Measurements from ENCODE around the gene TRIM49D1.
"Not testable (repeated sequence)": the region's sequence is repeated elsewhere in the genome, so short reads cannot be mapped to it uniquely, and the experiment has no call there.

The TRIM49D1 gene, protein sequence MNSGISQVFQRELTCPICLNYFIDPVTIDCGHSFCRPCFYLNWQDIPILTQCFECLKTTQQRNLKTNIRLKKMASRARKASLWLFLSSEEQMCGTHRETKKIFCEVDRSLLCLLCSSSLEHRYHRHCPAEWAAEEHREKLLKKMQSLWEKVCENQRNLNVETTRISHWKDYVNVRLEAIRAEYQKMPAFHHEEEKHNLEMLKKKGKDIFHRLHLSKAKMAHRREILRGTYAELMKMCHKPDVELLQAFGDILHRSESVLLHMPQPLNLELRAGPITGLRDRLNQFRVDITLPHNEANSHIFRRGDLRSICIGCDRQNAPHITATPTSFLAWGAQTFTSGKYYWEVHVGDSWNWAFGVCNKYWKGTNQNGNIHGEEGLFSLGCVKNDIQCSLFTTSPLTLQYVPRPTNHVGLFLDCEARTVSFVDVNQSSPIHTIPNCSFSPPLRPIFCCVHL

DNA sequence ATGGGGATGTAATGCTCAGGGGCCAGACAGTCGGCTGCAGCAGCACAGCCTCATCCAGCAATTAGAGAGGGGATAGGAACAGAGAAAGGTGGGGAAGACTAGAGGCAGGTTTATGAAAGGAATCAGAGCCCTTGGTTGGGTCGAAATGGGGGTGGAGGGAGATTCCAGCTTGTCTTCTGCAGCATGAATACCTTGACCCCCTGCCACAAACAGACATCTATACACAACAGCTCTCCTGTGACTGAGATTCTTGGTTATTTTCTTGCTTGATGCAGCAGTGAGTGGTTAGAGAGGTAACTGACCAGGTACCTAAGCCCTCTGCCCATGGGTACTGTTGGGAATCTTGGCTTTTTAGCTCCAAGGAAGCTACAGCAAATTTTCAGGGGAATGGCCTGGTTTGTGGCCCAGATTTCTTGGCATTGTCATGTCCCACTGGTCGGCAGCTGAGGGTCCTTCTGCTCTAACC is at the start of gene TRIM49D1:
Gene TRIM49D1 (minus strand): TSS at position 51 of the 466 bp plus-strand sequence. CDS start 4,535 bp downstream, outside the sequence.
- no peak for DNase-seq (ENCODE audit: low read depth, low spot score)

DNA sequence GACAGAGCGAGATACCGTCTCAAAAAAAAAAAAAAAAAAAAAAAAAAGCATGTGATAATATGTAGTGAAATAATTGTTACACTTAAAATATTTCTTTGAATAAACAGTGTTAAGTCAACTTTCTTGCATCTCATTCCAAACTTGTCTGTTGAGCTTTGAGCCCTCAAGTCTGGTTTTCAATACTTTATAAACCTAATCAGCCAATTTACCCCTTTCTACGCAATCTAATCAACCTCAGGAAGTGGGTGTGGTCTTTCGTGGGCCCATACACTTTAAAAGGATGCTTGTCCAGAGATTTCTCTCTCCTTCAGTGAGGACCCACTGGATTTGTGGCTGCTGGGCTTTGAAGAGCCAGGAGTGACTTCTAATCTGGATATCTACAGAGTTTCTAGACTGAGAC is 43.7 kb upstream of the TRIM49D1 start, which contains the start of gene TRIM64:
Gene TRIM64 (plus strand): TSS at position 301 of the 400 bp plus-strand sequence. CDS start 2,467 bp downstream, outside the sequence.
- DNase-seq (ENCODE audit: low read depth, low spot score) = not testable (repeated sequence)

DNA sequence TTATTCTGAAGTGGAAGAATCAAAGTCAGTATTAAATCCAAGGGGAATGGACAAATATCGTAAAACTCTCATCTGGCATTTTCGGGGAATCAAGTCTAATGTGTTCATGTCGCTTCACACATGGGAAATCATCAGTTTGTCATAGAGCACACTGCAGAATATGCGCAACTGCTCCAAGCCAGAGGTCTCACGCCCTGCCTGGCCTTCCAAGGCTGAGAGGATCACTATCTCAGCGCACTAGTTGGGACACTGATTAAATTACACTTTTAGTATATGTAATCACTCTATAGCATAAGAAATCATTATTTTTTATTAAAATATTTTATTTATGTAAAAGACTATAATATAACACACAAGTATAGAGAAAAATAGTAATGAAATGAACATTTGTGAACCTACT is 38.8 kb upstream of the TRIM49D1 start:
- DNase-seq (ENCODE audit: low read depth, low spot score) = not testable (repeated sequence)

DNA sequence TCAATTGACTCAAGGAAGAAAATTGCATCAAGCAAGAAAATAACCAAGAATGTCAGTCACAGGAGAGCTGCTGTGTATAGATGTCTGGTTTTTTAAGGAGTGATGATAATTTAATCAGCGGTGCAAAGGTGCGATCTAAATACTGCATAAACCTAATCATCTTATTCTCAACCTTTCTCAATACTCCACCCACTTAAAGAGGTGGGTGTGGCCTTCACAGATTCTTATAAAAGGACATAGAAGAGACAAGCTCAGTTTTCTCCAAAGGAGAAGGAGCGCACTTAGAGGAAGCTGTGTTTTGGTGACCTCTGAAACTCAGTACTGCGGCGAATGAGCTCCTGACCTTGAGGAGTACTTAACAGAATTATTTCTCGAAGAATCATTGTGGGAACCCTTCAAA is 1.7 kb upstream of the TRIM49D1 start, which contains the start of gene TRIM49D2:
Gene TRIM49D2 (plus strand): TSS at position 301 of the 400 bp plus-strand sequence. CDS start 2,698 bp downstream, outside the sequence.
- DNase-seq (ENCODE audit: low read depth, low spot score) = not testable (repeated sequence)

DNA sequence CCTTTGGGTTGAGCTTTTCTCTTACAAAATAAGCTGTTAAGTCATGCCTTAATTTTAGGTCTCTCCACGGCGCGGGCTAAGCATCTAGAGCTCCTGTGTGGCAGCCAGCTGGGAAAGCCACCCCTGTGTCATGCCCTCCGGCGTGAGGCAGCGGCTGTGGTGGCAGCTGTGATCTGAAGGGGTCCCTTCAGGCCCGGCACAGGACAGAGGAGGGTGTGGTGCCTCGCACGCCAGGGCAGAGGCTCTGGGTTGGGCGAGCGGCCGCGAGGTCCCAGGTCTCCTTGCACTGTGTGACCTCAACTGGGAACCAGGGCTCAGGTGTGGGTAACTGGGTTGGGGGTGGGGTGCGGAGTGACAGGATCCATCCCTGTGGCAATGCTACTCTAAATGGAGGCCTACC is 21.2 kb downstream of the TRIM49D1 start:
- DNase-seq (ENCODE audit: low read depth, low spot score) = not testable (repeated sequence)

DNA sequence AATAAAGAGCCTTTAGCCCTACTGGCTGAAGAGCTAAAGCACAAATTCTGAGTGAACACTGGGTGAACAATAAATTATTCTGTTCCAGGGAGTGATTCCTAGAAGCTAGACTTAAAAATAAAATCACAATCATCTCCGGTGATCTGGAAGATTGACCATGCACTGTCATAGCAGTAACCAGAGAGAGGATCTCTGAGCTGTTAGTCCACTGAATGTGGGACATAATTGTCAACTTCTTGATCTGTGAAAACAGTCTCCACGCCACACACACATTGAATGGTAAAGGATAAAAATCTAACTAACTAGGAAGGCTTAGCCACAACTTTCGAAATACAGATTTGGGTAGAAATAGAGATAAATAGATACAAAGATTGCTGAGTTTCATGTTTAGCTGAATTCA is 28.8 kb downstream of the TRIM49D1 start:
- not testable (repeated sequence) for DNase-seq (ENCODE audit: low read depth, low spot score)

DNA sequence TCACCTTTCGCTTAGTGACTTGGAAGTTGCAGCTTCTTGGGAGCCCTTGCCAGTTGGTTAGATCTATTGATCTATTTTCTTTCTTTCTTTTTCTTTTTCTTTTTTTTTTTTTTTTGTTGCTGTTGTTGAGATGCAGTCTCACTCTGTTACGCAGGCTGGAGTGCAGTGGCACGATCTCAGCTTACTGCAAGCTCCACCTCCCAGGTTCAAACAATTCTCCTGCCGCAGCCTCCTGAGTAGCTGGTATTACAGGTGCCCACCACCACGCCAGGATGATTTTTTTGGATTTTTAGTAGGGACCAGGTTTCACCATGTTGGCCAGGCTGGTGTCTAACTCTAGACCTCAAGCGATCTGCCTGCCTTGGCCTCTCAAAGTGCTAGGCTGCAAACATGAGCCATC is 44.5 kb downstream of the TRIM49D1 start:
- not testable (repeated sequence) for DNase-seq (ENCODE audit: low read depth, low spot score)

DNA sequence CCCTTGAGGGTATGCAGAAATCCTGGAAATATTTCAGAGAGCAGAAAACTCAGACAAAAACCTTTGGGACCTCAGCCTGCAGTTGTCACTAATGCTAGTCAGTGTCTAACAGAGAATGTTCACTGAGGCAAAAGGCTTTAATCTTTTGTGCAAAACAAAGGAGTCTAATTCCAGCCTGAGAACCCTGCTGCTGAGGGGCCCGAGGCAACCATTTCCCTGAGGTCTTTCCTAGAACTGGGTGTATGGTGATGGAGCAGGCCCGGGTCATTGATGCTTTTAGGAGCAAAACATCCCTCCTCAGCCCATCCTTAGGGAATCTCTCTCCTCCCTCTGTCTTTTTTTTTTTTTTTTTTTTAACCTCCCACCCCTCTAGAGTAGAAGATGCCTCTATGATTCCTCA is 49.5 kb downstream of the TRIM49D1 start:
- not testable (repeated sequence) for DNase-seq (ENCODE audit: low read depth, low spot score)

DNA sequence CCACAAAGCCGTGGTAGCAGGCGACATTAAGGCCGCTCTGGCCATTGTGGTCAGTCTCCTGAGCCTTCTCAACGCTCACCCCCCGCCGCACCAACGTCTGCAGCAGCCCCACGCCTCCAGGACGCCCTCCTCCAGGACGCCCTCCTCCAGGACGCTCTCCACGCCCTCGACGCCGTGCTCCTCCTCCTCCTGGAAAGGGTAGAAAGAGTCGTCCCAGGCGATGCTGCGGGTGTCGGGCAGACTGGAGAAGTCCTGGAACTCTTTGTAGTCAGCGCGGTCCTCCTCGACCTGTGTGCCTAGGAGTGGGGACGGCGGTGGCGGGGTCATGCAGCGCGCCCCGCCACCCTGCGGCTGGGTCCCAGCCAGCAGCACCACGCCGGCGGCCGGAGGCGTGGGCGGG is 56.8 kb downstream of the TRIM49D1 start:
- not testable (repeated sequence) for DNase-seq (ENCODE audit: low read depth, low spot score)

DNA sequence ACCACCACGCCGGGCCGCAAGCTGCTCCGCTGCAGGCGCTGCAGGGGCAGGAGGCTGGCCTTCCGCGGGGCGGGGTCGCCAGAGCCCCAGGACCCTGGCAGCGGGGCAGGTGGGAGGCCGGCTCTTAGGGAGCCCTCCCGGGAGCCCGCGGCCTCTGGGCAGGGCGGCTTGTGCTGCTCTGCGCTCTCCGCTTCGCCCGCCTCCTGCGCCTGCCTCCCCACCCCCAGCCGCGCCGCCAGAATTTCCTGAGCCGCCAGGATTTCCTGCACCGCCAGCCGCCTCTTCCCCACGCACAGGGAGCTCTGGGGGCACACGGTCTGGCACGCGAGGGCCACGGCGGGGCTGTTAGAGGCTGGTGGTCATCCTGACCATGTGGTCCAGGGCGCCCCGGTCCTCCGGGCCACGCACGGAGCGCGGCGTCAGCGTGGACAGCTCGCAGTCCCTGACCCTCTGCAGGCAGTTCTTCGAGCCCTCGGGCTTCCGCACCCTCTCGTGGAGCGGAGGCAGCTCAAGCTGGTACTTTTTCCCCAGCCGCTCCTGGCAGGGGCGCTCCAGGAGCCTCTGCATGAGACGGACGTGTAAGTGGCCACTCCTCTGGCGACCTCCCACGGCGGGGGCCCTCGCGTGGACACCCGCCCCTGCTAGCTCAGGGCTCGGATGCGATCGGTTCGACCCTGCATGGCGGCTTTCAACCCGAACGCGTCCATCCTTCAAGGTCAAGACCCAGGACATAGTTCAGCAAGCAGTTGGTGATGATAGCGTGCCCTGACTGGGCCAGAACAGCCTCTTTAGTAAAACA is 57.9 kb downstream of the TRIM49D1 start:
- not testable (repeated sequence) for DNase-seq (ENCODE audit: low read depth, low spot score)

Data from smooth muscle cell of the brain vasculature (primary cell).